ENCODE data around the gene NANP.
"Not testable (repeated sequence)": the region's sequence is repeated elsewhere in the genome, so short reads cannot be mapped to it uniquely, and the experiment has no call there.

NANP gene

GRCh38 chr20:25601659-25602058, 22.2 kb downstream of the NANP start:
- FAIRE-seq (no peak), DNase-seq (ENCODE audit: insufficient read length) (no peak)
- TF ChIP-seq TAF1 (IDR thresholded peaks at IDR 0.05; ENCODE audit: borderline replicate concordance, low read depth, low read length): no peak
- no peak for TF ChIP-seq POLR2AphosphoS5 (IDR thresholded peaks at IDR 0.05; ENCODE audit: low read depth, low read length)
- no peak for TF ChIP-seq POLR2A (IDR thresholded peaks at IDR 0.05; ENCODE audit: low read depth, low read length)

- no peak for TF ChIP-seq POLR2AphosphoS5 (IDR thresholded peaks at IDR 0.05; ENCODE audit: low read depth, low read length)
- no peak for TF ChIP-seq POLR2A (IDR thresholded peaks at IDR 0.05; ENCODE audit: low read depth, low read length)
- no peak for TF ChIP-seq TAF1 (IDR thresholded peaks at IDR 0.05; ENCODE audit: borderline replicate concordance, low read depth, low read length)
- DNase-seq (ENCODE audit: insufficient read length): no peak
- FAIRE-seq: no peak
Measured at GRCh38 chr20:25600632-25601031, 23.2 kb downstream of the NANP start.

GRCh38 chr20:25592135-25592852, 31.5 kb downstream of the NANP start:
- no peak for FAIRE-seq
- no peak for DNase-seq (ENCODE audit: insufficient read length)
- TF ChIP-seq POLR2AphosphoS5 (IDR thresholded peaks at IDR 0.05; ENCODE audit: low read depth, low read length) (no peak), POLR2A (IDR thresholded peaks at IDR 0.05; ENCODE audit: low read depth, low read length) (no peak), TAF1 (IDR thresholded peaks at IDR 0.05; ENCODE audit: borderline replicate concordance, low read depth, low read length) (no peak)

- FAIRE-seq; DNase-seq (ENCODE audit: insufficient read length): not testable (repeated sequence)
Measured at GRCh38 chr20:25590778-25591177, 33.0 kb downstream of the NANP start.

GRCh38 chr20:25588491-25588890, 35.3 kb downstream of the NANP start:
- no peak for FAIRE-seq
- TF ChIP-seq TAF1 (IDR thresholded peaks at IDR 0.05; ENCODE audit: borderline replicate concordance, low read depth, low read length): no peak
- TF ChIP-seq POLR2A (IDR thresholded peaks at IDR 0.05; ENCODE audit: low read depth, low read length): no peak
- TF ChIP-seq POLR2AphosphoS5 (IDR thresholded peaks at IDR 0.05; ENCODE audit: low read depth, low read length): no peak
- DNase-seq (ENCODE audit: insufficient read length): no peak

GRCh38 chr20:25587536-25587935, 36.3 kb downstream of the NANP start:
- TF ChIP-seq POLR2A (IDR thresholded peaks at IDR 0.05; ENCODE audit: low read depth, low read length) (no peak), TAF1 (IDR thresholded peaks at IDR 0.05; ENCODE audit: borderline replicate concordance, low read depth, low read length) (no peak), POLR2AphosphoS5 (IDR thresholded peaks at IDR 0.05; ENCODE audit: low read depth, low read length) (no peak)
- FAIRE-seq (no peak), DNase-seq (ENCODE audit: insufficient read length) (no peak)

GRCh38 chr20:25586877-25587276, 36.9 kb downstream of the NANP start:
- DNase-seq (ENCODE audit: insufficient read length): no peak
- no peak for FAIRE-seq
- TF ChIP-seq POLR2AphosphoS5 (IDR thresholded peaks at IDR 0.05; ENCODE audit: low read depth, low read length) (no peak), TAF1 (IDR thresholded peaks at IDR 0.05; ENCODE audit: borderline replicate concordance, low read depth, low read length) (no peak), POLR2A (IDR thresholded peaks at IDR 0.05; ENCODE audit: low read depth, low read length) (no peak)

- TF ChIP-seq TAF1 (IDR thresholded peaks at IDR 0.05; ENCODE audit: borderline replicate concordance, low read depth, low read length) (no peak), POLR2A (IDR thresholded peaks at IDR 0.05; ENCODE audit: low read depth, low read length) (no peak), POLR2AphosphoS5 (IDR thresholded peaks at IDR 0.05; ENCODE audit: low read depth, low read length) (no peak)
- no peak for FAIRE-seq
- DNase-seq (ENCODE audit: insufficient read length): peak; percentile 32
Measured at GRCh38 chr20:25584905-25585704, 38.7 kb downstream of the NANP start, which contains the start of gene NINL. TSS of gene NINL (minus strand) at chr20:25585531. CDS start at chr20:25526587, 58,944 bp downstream.

GRCh38 chr20:25583607-25584006, 40.2 kb downstream of the NANP start:
- FAIRE-seq; DNase-seq (ENCODE audit: insufficient read length): not testable (repeated sequence)

- no peak for DNase-seq (ENCODE audit: insufficient read length)
- no peak for FAIRE-seq
- TF ChIP-seq TAF1 (IDR thresholded peaks at IDR 0.05; ENCODE audit: borderline replicate concordance, low read depth, low read length) (no peak), POLR2AphosphoS5 (IDR thresholded peaks at IDR 0.05; ENCODE audit: low read depth, low read length) (no peak), POLR2A (IDR thresholded peaks at IDR 0.05; ENCODE audit: low read depth, low read length) (no peak)
Measured at GRCh38 chr20:25580711-25581110, 43.1 kb downstream of the NANP start.

- TF ChIP-seq POLR2A (IDR thresholded peaks at IDR 0.05; ENCODE audit: low read depth, low read length) (no peak), POLR2AphosphoS5 (IDR thresholded peaks at IDR 0.05; ENCODE audit: low read depth, low read length) (no peak), TAF1 (IDR thresholded peaks at IDR 0.05; ENCODE audit: borderline replicate concordance, low read depth, low read length) (no peak)
- no peak for DNase-seq (ENCODE audit: insufficient read length)
- no peak for FAIRE-seq
Measured at GRCh38 chr20:25579081-25579770, 44.6 kb downstream of the NANP start.
